K562 (cell line): ENCODE measurements around the gene YPEL5. TPM values are rescaled to one million over a fixed set of nuclear protein-coding genes. Genes with fewer than 3 reads are reported as not detected.

Source experiments
- CBFA2T2 ChIP-seq: fragments of 450-650 bp; conservative IDR thresholded peaks from 2 replicates; pipeline ENCODE4 v1.6.1; 2017; ENCODE audit warnings: mild to moderate bottlenecking
- EZH2 ChIP-seq: IDR thresholded peaks from 2 replicates; pipeline ENCODE4 v1.6.1; 2012; ENCODE audit warnings: low read depth, mild to moderate bottlenecking, inconsistent platforms, low read length, borderline replicate concordance
- FIP1L1 ChIP-seq: fragments of 200-400 bp; formaldehyde crosslinking; IDR thresholded peaks from 2 replicates; pipeline ENCODE4 v1.6.1; 2018; ENCODE audit warnings: mild to moderate bottlenecking, low read depth, low read length; ENCODE audit not compliant: poor library complexity, severe bottlenecking
- FOSL1 ChIP-seq: fragments of 200-800 bp; sonication (Bioruptor generic); conservative IDR thresholded peaks from 2 replicates; pipeline ENCODE4 v1.6.1; 2016; ENCODE audit warnings: missing genetic modification characterization, missing compliant biosample characterization
- HDAC2 ChIP-seq: fragments of 450-650 bp; IDR thresholded peaks from 2 replicates; pipeline ENCODE4 v1.6.1; 2016; ENCODE audit warnings: mild to moderate bottlenecking
- IRF9 ChIP-seq: fragments of 450-650 bp; IDR thresholded peaks from 2 replicates; pipeline ENCODE4 v1.6.1; 2016; ENCODE audit warnings: missing biosample characterization, missing genetic modification characterization
- KDM5B ChIP-seq: fragments of 200-600 bp; sonication (generic); IDR thresholded peaks from 2 replicates; pipeline ENCODE4 v1.6.1; 2012; ENCODE audit warnings: low read depth, mild to moderate bottlenecking, moderate library complexity, low read length, control low read depth, inconsistent platforms; ENCODE audit not compliant: insufficient replicate concordance
- PCBP1 ChIP-seq: fragments of 200-400 bp; formaldehyde crosslinking; IDR thresholded peaks from 2 replicates; pipeline ENCODE4 v1.6.1; 2018; ENCODE audit warnings: mild to moderate bottlenecking, low read depth, low read length; ENCODE audit not compliant: poor library complexity, severe bottlenecking
- POLR2A ChIP-seq: fragments of 450-650 bp; conservative IDR thresholded peaks from 2 replicates; pipeline ENCODE4 v1.6.1; 2016
- POLR2H ChIP-seq: IDR thresholded peaks from 2 replicates; pipeline ENCODE4 v1.6.1; 2016; ENCODE audit warnings: missing genetic modification characterization, low read depth, mild to moderate bottlenecking, control low read depth, missing compliant biosample characterization, moderate library complexity
- PRPF4 ChIP-seq: fragments of 200-400 bp; formaldehyde crosslinking; IDR thresholded peaks from one replicate; pipeline ENCODE4 v1.6.1; 2017; ENCODE audit warnings: low read length, low read depth, mild to moderate bottlenecking; ENCODE audit not compliant: insufficient read depth, poor library complexity, severe bottlenecking
- RBM15 ChIP-seq: fragments of 200-400 bp; formaldehyde crosslinking; IDR thresholded peaks from 2 replicates; pipeline ENCODE4 v1.6.1; 2018; ENCODE audit warnings: mild to moderate bottlenecking, low read length, moderate library complexity; ENCODE audit not compliant: insufficient read depth
- SMAD3 ChIP-seq: fragments of 450-650 bp; formaldehyde crosslinking; conservative IDR thresholded peaks from 2 replicates; pipeline ENCODE4 v1.4.0; 2020; ENCODE audit warnings: mild to moderate bottlenecking
- SMARCA4 ChIP-seq: fragments of 450-650 bp; IDR thresholded peaks from 2 replicates; pipeline ENCODE4 v1.6.1; 2016
- SMARCA5 ChIP-seq: fragments of 450-650 bp; IDR thresholded peaks from 2 replicates; pipeline ENCODE4 v1.6.1; 2016
- SNIP1 ChIP-seq: fragments of 450-650 bp; IDR thresholded peaks from 2 replicates; pipeline ENCODE4 v1.7.1; 2017; ENCODE audit warnings: low read depth, mild to moderate bottlenecking
- SRF ChIP-seq, 2 experiments: fragments of 250-450, 450-650 bp in 1 of 2; sonication (Bioruptor Pico) in 1 of 2; sonication (generic) in 1 of 2; formaldehyde crosslinking; IDR thresholded peaks; 2 replicates each; pipeline versions ENCODE4 v1.5.0 to v1.5.1; 2020 to 2022; ENCODE audit warnings: mild to moderate bottlenecking in 1 of 2, missing genetic modification reagents in 1 of 2
- ZBTB11 ChIP-seq, 3 experiments: fragments of 200-800 bp in 1 of 3; fragments of 250-450 bp in 1 of 3; fragments of 450-650 bp in 1 of 3; sonication (Bioruptor Pico) in 1 of 3; sonication (Bioruptor generic) in 1 of 3; formaldehyde crosslinking in 1 of 3; IDR thresholded peaks; 2 replicates each; pipeline versions ENCODE4 v1.6.1 to v1.8.0; 2016 to 2022; ENCODE audit warnings: mild to moderate bottlenecking in 2 of 3, missing genetic modification characterization in 2 of 3, missing compliant biosample characterization in 1 of 3, moderate library complexity in 1 of 3
- ZNF707 ChIP-seq: fragments of 250-450 bp; sonication (Bioruptor Pico); conservative IDR thresholded peaks from 2 replicates; pipeline ENCODE4 v1.8.0; 2022; ENCODE audit warnings: inconsistent platforms, mild to moderate bottlenecking, moderate library complexity
- polyA plus RNA-seq, 8 experiments: library from polyadenylated mRNA; depleted of rRNA in 4 of 8; stranded (reverse) in 5 of 8; unstranded in 3 of 8; fragments of >200 nt; fragmentation: Nextera tagmentation in 2 of 8; fragmentation: Illumina TruSeq in 1 of 8; extraction: Ambion mirVana in 2 of 8; extraction: Trizol in 1 of 8; gene quantifications; 2 replicates each; pipeline versions ENCODE4 v1.2.1 to v1.2.3, GENCODE V29; 2011 to 2014; ENCODE audit warnings: inconsistent platforms in 1 of 8, missing spikeins in 1 of 8
- total RNA-seq, 7 experiments: library from RNA; depleted of rRNA in 6 of 7; stranded (reverse); fragments of >200 nt in 6 of 7; fragmentation: Illumina TruSeq in 2 of 7; extraction: Trizol in 2 of 7; gene quantifications; 2 replicates each; pipeline versions ENCODE4 v1.2.1 to v1.2.3, GENCODE V29; 2011 to 2021; ENCODE audit warnings: low replicate concordance in 1 of 7
- TF ChIP-seq, protein P1 (sequence below): sonication (generic); formaldehyde crosslinking; IDR thresholded peaks from 2 replicates; pipeline ENCODE4 v1.8.0; 2022; ENCODE audit warnings: mild to moderate bottlenecking, missing genetic modification reagents
- TF ChIP-seq, protein P2 (sequence below): fragments of 200-800 bp; sonication (Bioruptor generic); IDR thresholded peaks from 2 replicates; pipeline ENCODE4 v1.6.1; 2017; ENCODE audit warnings: missing genetic modification characterization, missing compliant biosample characterization

YPEL5 gene
- total and polyA plus RNA-seq, 9 of the 15 experiments (the other 6 are each of a cell fraction or from before 2014, with no cell fraction given) = 5.4 to 34.4 (median 12.3) TPM

DNA sequence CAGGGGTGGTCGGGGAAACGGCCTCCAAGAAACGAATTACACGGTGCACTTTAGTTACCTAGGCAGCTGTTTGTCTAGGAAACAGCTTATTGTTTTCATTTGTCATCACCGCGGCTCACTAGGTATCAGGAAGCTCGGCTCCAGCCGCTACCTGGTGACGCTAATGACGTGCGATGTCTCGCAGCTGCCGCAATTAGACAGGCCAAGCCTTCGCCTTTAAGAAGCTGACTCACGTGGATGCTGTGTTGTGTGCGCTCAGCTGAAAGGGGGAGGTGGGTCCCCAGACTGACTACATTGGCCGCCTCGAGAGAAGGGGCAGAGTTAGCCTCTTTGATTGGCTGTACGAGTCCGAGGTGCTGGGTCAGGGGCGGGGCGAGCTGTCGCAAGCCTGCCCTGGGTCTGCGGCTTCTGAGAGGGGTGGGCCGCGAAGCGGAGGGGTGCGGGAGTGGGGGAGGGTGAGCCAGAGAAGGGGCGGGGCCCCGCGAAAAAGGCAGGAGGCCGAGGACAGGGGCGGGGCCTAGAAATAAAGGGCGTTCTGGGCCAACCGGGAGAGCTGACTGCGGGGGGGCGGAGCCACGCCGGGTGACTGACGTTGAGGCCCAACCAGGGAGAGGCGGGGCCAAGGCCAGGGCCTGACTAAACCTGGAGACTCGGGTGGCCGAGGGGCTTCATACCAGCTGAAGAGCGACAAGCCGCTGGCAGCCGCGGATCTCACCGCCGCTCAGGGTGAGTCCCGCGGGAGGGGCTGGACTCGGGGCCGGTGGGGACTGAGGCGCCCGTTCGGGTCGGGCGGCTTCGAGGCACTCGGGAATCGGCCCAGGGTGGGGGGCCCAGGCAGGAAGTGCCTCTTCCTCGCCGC lies at the start of gene YPEL5 (continued):
- TF ChIP-seq ZBTB11 (CRISPR knock-in tag; IDR thresholded peaks at IDR 0.05) (0 out of 6 replicates have a peak, but pooled peaks of 1 of the 3 experiments have one; percentile 3), HDAC2 (peak; percentile 36; the same call in 1 of the 2 replicates), PCBP1 (peak; percentile 68), SRF (CRISPR knock-in tag; IDR thresholded peaks at IDR 0.05) (peak in 1 of 2 experiments; percentile 60; a peak in 1 of 4 replicates), SNIP1 (no peak), FOSL1 (tag) (peak; percentile 78), SMARCA5 (no peak), KDM5B (no peak), RBM15 (no peak), ZNF707 (CRISPR knock-in tag) (no peak), IRF9 (no peak), SMAD3 (no peak), SMARCA4 (no peak), PRPF4 (no peak), FIP1L1 (no peak), EZH2 (no peak), POLR2H (no peak), POLR2A (peak; percentile 74), CBFA2T2 (no peak)
- TF ChIP-seq, protein P1, sequence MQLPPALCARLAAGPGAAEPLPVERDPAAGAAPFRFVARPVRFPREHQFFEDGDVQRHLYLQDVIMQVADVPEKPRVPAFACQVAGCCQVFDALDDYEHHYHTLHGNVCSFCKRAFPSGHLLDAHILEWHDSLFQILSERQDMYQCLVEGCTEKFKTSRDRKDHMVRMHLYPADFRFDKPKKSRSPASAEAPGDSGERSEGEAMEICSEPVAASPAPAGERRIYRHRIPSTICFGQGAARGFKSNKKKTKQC (CRISPR knock-in tag) = 0 out of 2 replicates have a peak, but pooled peaks have one; percentile 57
- TF ChIP-seq, protein P2, sequence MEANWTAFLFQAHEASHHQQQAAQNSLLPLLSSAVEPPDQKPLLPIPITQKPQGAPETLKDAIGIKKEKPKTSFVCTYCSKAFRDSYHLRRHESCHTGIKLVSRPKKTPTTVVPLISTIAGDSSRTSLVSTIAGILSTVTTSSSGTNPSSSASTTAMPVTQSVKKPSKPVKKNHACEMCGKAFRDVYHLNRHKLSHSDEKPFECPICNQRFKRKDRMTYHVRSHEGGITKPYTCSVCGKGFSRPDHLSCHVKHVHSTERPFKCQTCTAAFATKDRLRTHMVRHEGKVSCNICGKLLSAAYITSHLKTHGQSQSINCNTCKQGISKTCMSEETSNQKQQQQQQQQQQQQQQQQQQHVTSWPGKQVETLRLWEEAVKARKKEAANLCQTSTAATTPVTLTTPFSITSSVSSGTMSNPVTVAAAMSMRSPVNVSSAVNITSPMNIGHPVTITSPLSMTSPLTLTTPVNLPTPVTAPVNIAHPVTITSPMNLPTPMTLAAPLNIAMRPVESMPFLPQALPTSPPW (CRISPR knock-in tag) = peak; percentile 96
